Neural progenitor cell (in vitro differentiated cells): ENCODE results near the gene RNF213.

Source experiments
- CTCF ChIP-seq: fragments of 200-600 bp; sonication (generic); IDR thresholded peaks from 2 replicates; pipeline ENCODE4 v1.5.1; 2017; ENCODE audit warnings: antibody characterized with exemption, mild to moderate bottlenecking
- EZH2phosphoT487 ChIP-seq: fragments of 200-600 bp; sonication (generic); IDR thresholded peaks from 2 replicates; pipeline ENCODE4 v1.6.1; 2017; ENCODE audit warnings: antibody characterized with exemption

- TF ChIP-seq CTCF (no peak), EZH2phosphoT487 (no peak)
Measured at GRCh38 chr17:80372922-80373570, 112.4 kb downstream of the RNF213 start.
